ENCODE measurements around the gene MOB1A.

DNA sequence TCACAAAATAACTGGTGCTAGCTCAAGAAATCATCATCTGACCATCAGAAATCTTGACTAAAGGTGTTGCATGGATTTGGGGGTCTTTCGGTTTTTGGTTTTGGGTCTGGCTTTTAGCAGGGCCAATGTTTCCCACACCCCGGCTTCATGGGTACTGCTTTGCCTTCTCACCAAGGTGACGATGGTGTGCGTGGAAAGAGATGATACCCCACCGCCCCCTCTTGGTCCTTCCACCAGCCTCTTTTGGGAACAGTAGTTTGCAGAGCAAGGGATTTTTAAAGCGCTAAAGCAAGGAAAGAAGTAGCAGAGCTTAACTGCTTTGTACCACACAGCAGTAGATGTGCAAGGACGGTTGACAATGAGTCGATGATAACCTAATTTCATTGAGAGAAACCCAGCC is 73.3 kb downstream of the MOB1A start:
- TF ChIP-seq, protein P1, sequence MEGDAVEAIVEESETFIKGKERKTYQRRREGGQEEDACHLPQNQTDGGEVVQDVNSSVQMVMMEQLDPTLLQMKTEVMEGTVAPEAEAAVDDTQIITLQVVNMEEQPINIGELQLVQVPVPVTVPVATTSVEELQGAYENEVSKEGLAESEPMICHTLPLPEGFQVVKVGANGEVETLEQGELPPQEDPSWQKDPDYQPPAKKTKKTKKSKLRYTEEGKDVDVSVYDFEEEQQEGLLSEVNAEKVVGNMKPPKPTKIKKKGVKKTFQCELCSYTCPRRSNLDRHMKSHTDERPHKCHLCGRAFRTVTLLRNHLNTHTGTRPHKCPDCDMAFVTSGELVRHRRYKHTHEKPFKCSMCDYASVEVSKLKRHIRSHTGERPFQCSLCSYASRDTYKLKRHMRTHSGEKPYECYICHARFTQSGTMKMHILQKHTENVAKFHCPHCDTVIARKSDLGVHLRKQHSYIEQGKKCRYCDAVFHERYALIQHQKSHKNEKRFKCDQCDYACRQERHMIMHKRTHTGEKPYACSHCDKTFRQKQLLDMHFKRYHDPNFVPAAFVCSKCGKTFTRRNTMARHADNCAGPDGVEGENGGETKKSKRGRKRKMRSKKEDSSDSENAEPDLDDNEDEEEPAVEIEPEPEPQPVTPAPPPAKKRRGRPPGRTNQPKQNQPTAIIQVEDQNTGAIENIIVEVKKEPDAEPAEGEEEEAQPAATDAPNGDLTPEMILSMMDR (IDR thresholded peaks at IDR 0.05), result no peak
- TF ChIP-seq POLR2A (IDR thresholded peaks at IDR 0.05), result no peak

Data from upper lobe of left lung (tissue), 4 donors.